Lung (tissue), 11 donors: ENCODE data around the gene C17orf114.

ENCODE experiments used
- ATAC-seq: fragments of 200-7000 bp; cut with Tn5 transposase; one replicate; pipeline ENCODE4 v1.9.1; 2020; ENCODE audit warnings: moderate number of reproducible peaks; ENCODE audit not compliant: insufficient read depth, low FRiP score
- DNase-seq, 3 donors: peaks; one replicate each; pipeline ENCODE4 v3.0.0-alpha.2; 2013 to 2017
- H3K27ac ChIP-seq, 2 donors: one replicate each; pipeline ENCODE4 v1.5.1; 2013; ENCODE audit warnings: mild to moderate bottlenecking in 2 of 2, moderate library complexity in 2 of 2, control low read depth in 1 of 2, inconsistent platforms in 1 of 2, low read depth in 1 of 2, low read length in 1 of 2
- H3K27me3 ChIP-seq, 3 donors: one replicate each; pipeline ENCODE4 v1.5.1; 2013; ENCODE audit warnings: low read length in 2 of 3; ENCODE audit not compliant: control insufficient read depth in 3 of 3, insufficient read depth in 3 of 3
- H3K36me3 ChIP-seq, 4 donors: one replicate each; pipeline ENCODE4 v1.5.1; 2013; ENCODE audit warnings: low read length in 4 of 4, mild to moderate bottlenecking in 1 of 4, moderate library complexity in 1 of 4; ENCODE audit not compliant: control insufficient read depth in 4 of 4, insufficient read depth in 4 of 4
- H3K4me1 ChIP-seq, 5 donors: one replicate each; pipeline ENCODE4 v1.5.1; 2013; ENCODE audit warnings: low read length in 5 of 5, mild to moderate bottlenecking in 2 of 5, moderate library complexity in 1 of 5; ENCODE audit not compliant: control insufficient read depth in 5 of 5, insufficient read depth in 5 of 5
- H3K4me3 ChIP-seq: one replicate; pipeline ENCODE4 v1.5.1; 2013; ENCODE audit warnings: mild to moderate bottlenecking, control low read depth, moderate library complexity
- H3K9ac ChIP-seq, 2 donors: one replicate each; pipeline ENCODE4 v1.5.1; 2013; ENCODE audit warnings: low read length in 2 of 2, control low read depth in 1 of 2; ENCODE audit not compliant: insufficient read depth in 1 of 2
- H3K9me3 ChIP-seq, 4 donors: one replicate each; pipeline ENCODE4 v1.5.1; 2013; ENCODE audit warnings: low read length in 3 of 4, mild to moderate bottlenecking in 1 of 4, moderate library complexity in 1 of 4; ENCODE audit not compliant: control insufficient read depth in 4 of 4, insufficient read depth in 3 of 4
- WGBS, 2 donors: extraction: QIAGEN DNeasy Blood & Tissue Kit; methylation state at CpG; one replicate each; pipeline ENCODE4 v1.1.7; 2013; 5-methylcytosine and 5-hydroxymethylcytosine counted together
- TF ChIP-seq, protein P1 (sequence below): IDR thresholded peaks from 2 replicates; pipeline ENCODE4 v1.5.1; 2012; ENCODE audit warnings: mild to moderate bottlenecking; ENCODE audit errors: control extremely low read depth, extremely low read depth
- donor health status: control.
- donor health status: control.
- donor health status: Bipolar disorder and iron deficiency.
- donor health status: healthy.
- donor health status: DM: yes; HTN: yes; CAD: no.

Gene C17orf114

DNA sequence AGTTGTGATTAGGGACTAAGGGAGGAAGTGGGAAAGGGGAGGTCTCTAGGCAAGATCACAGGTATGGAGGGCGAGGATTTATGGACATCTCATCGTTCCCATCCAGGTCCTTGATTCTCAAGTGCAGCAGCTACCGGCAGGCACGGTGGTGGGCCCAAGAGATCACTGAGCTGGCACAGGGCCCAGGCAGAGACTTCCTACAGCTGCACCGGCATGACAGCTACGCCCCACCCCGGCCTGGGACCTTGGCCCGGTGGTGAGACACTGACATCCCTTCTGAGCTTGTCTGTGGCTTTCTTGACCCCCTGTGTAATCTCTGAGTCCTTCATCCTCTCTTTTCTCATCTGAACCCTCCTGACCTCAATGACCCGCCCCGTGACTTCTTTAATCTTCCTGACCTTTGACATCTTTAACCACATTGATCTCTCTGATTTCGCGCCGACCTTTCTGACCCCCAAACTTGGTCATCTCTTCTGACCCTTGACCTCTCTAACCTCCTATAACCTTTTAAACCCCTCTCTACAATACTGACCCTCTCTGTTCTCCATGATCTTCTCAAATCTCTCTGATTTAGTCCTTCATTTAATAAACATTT, 8.7 kb upstream of the C17orf114 start:
- H3K9ac ChIP-seq = no peak overlapping the region
- no peaks in the 10 kb centered on the region for H3K9me3 ChIP-seq
- ATAC-seq (no peak), DNase-seq (peak in 2 of 3 donors; percentile 19 to 42)
- H3K27me3 ChIP-seq = no peaks in the 10 kb centered on the region
- H3K27ac ChIP-seq = no peak overlapping the region
- no peak overlapping the region for H3K4me3 ChIP-seq
- WGBS, 2 donors = 59 to 63% methylated on average over 13 of the region's 13 CpGs
- H3K36me3 ChIP-seq = peaks cover 0 to 32% (median 23%) of the 10 kb centered on the region in 4 donors
- peaks cover 0 to 18% (median 8%) of the 10 kb centered on the region in 5 donors for H3K4me1 ChIP-seq
- TF ChIP-seq, protein P1, sequence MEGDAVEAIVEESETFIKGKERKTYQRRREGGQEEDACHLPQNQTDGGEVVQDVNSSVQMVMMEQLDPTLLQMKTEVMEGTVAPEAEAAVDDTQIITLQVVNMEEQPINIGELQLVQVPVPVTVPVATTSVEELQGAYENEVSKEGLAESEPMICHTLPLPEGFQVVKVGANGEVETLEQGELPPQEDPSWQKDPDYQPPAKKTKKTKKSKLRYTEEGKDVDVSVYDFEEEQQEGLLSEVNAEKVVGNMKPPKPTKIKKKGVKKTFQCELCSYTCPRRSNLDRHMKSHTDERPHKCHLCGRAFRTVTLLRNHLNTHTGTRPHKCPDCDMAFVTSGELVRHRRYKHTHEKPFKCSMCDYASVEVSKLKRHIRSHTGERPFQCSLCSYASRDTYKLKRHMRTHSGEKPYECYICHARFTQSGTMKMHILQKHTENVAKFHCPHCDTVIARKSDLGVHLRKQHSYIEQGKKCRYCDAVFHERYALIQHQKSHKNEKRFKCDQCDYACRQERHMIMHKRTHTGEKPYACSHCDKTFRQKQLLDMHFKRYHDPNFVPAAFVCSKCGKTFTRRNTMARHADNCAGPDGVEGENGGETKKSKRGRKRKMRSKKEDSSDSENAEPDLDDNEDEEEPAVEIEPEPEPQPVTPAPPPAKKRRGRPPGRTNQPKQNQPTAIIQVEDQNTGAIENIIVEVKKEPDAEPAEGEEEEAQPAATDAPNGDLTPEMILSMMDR = no peak

DNA sequence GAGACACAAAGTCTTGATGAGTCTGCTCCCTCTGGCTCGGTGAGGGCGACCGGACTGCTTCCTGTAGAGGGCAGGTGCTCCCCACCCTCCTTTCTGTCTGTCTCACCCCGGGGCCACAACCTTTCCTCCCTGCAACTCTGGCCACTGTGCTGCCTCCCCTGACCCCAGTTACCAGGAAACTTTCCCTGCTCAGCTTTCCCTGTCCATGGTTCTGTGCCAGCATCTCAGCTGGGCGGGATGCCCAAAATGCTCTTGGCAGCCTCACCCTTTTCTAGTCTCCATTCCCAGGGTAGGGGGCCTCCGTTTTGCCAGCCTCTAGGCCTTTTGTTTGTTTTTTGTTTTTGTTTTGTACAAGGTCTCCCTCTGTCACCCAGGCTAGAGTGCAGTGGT, 6.2 kb upstream of the C17orf114 start:
- H3K9me3 ChIP-seq = no peaks in the 10 kb centered on the region
- TF ChIP-seq, protein P1 = no peak
- H3K27ac ChIP-seq = no peak overlapping the region
- DNase-seq (peak; percentile 35 to 46 (median 42)), ATAC-seq (no peak)
- no peak overlapping the region for H3K9ac ChIP-seq
- WGBS, 2 donors = 44 to 65% methylated on average over 6 of the region's 6 CpGs
- H3K27me3 ChIP-seq = no peaks in the 10 kb centered on the region
- peaks cover 0 to 17% (median 9%) of the 10 kb centered on the region in 4 donors for H3K36me3 ChIP-seq
- no peak overlapping the region for H3K4me3 ChIP-seq
- peaks cover 0 to 18% (median 8%) of the 10 kb centered on the region in 5 donors for H3K4me1 ChIP-seq

DNA sequence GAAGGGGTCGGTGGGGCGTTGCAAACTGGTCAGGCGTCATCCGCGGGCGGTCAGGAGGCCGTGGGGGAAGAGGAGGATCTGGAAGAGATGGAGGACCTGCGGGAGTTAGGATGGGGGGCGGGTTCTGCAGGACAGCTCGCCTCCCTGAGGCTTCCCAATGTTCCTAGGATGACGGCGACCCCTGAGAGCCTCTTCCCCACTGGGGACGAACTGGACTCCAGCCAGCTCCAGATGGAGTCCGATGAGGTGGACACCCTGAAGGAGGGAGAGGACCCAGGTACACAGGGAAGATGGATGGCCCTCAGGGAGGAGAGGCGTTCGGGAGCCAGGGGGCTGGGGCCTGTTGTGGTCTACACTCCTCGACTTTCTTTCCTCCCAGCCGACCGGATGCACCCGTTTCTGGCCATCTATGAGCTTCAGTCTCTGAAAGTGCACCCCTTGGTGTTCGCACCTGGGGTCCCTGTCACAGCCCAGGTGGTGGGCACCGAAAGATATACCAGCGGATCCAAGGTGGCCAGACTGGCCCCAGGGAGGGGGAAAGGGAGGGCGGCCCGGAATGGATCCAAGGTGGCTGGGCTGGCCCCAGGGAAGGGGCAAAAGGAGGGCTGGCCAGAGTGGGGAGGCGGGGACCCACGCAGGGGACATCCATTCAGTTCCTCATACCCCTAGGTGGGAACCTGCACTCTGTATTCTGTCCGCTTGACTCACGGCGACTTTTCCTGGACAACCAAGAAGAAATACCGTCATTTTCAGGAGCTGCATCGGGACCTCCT, 5.7 kb upstream of the C17orf114 start:
- peak overlapping the region; percentile 69 for H3K4me3 ChIP-seq
- H3K9ac ChIP-seq = no peak overlapping the region
- no peaks in the 10 kb centered on the region for H3K27me3 ChIP-seq
- peaks cover 0 to 18% (median 8%) of the 10 kb centered on the region in 5 donors for H3K4me1 ChIP-seq
- H3K27ac ChIP-seq = no peak overlapping the region
- 35 to 39% methylated on average over 30 to 32 of the region's 32 CpGs for WGBS, 2 donors
- DNase-seq (peak in 1 of 3 donors; percentile 29), ATAC-seq (no peak)
- TF ChIP-seq, protein P1 = no peak
- H3K9me3 ChIP-seq = no peaks in the 10 kb centered on the region
- peaks cover 0 to 17% (median 9%) of the 10 kb centered on the region in 4 donors for H3K36me3 ChIP-seq
